PC-9 (cell line): ENCODE data around the gene EPB41L4A. TPM values are rescaled to one million over a fixed set of nuclear protein-coding genes. Genes with fewer than 3 reads are reported as not detected.

Experiments used
- BruUV-seq: library from RNA; stranded (reverse); fragments of 400-500 nt; replicated peaks from 2 replicates; lab custom pipeline; 2021; lab: Mats Ljungman, UMichigan
- CTCF ChIA-PET: fragments of 300-600 bp; sonication (Branson Sonifier 250); formaldehyde crosslinking; loops from one replicate; lab custom pipeline; 2022; ENCODE audit warnings: antibody characterized with exemption; lab: Charles Lee
- POLR2A ChIA-PET: fragments of 300-600 bp; sonication (Branson Sonifier 250); formaldehyde crosslinking; loops from one replicate; lab custom pipeline; 2022; ENCODE audit warnings: antibody characterized with exemption; ENCODE audit not compliant: unreplicated experiment; lab: Charles Lee
- DNase-seq, 2 experiments: peaks; one replicate each; pipeline versions ENCODE4 v3.0.0 to v3.0.0-alpha.2; 2015 to 2022; ENCODE audit warnings: mixed read lengths in 1 of 2
- H2AFZ ChIP-seq: fragments of 200-600 bp; sonication (generic); 2 replicates; pipeline ENCODE4 v1.8.1; 2017; ENCODE audit warnings: antibody characterized with exemption
- H3F3A ChIP-seq: fragments of 200-600 bp; sonication (generic); 2 replicates; pipeline ENCODE4 v1.8.1; 2017; ENCODE audit warnings: antibody characterized with exemption, mild to moderate bottlenecking, low read depth; ENCODE audit not compliant: insufficient read depth
- H3K27ac ChIP-seq: fragments of 200-600 bp; sonication (generic); 2 replicates; pipeline ENCODE4 v1.6.1; 2016; ENCODE audit warnings: mixed run types
- H3K27me3 ChIP-seq: fragments of 200-600 bp; sonication (generic); 2 replicates; pipeline ENCODE4 v1.6.1; 2016; ENCODE audit warnings: low read depth, mixed run types; ENCODE audit not compliant: insufficient read depth
- H3K36me3 ChIP-seq: fragments of 200-600 bp; sonication (generic); 2 replicates; pipeline ENCODE4 v1.6.1; 2016; ENCODE audit warnings: low read depth, mixed run types
- H3K4me1 ChIP-seq: fragments of 200-600 bp; sonication (generic); replicated peaks from 2 replicates; pipeline ENCODE4 v1.6.1; 2016; ENCODE audit warnings: mixed run types; ENCODE audit not compliant: insufficient read depth
- H3K4me2 ChIP-seq: fragments of 200-600 bp; sonication (generic); 2 replicates; pipeline ENCODE4 v1.6.1; 2017; ENCODE audit warnings: mixed run types
- H3K4me3 ChIP-seq: fragments of 200-600 bp; sonication (generic); 2 replicates; pipeline ENCODE4 v1.6.1; 2016; ENCODE audit warnings: mixed run types
- H3K79me2 ChIP-seq: fragments of 200-600 bp; sonication (generic); 2 replicates; pipeline ENCODE4 v1.6.1; 2017; ENCODE audit warnings: low read depth, mixed run types
- H3K9me2 ChIP-seq: fragments of 200-600 bp; sonication (generic); 2 replicates; pipeline ENCODE4 v1.8.1; 2017; ENCODE audit warnings: mild to moderate bottlenecking; ENCODE audit not compliant: insufficient read depth
- H3K9me3 ChIP-seq: fragments of 200-600 bp; sonication (generic); 2 replicates; pipeline ENCODE4 v1.8.1; 2016; ENCODE audit warnings: low read depth; ENCODE audit not compliant: insufficient read depth
- H4K20me1 ChIP-seq: fragments of 200-600 bp; sonication (generic); 2 replicates; pipeline ENCODE4 v1.8.1; 2017; ENCODE audit not compliant: insufficient read depth
- EZH2 ChIP-seq: fragments of 200-600 bp; sonication (generic); IDR thresholded peaks from 2 replicates; pipeline ENCODE4 v1.8.0; 2017; ENCODE audit warnings: antibody characterized with exemption, low read depth
- intact Hi-C: fragments of 100-400 bp; cut with micrococcal nuclease; formaldehyde crosslinking; loops from one replicate; pipeline ENCODE4 v1.10.0; 2022; ENCODE audit not compliant: unreplicated experiment
- total RNA-seq: library from RNA; stranded (reverse); gene quantifications from 2 replicates; pipeline ENCODE4 v1.2.3, GENCODE V29; 2021
- TF ChIP-seq, protein P1 (sequence below): fragments of 200-600 bp; sonication (generic); conservative IDR thresholded peaks from 2 replicates; pipeline ENCODE4 v1.6.1; 2017; ENCODE audit warnings: mixed run types, antibody characterized with exemption, mild to moderate bottlenecking, moderate library complexity

Gene EPB41L4A
- total RNA-seq, 1 experiment from 2014 or later: 9.4 TPM

- H3K79me2 ChIP-seq: no peaks in the 10 kb centered on the region
- ChIA-PET CTCF (no interaction called here), POLR2A (no interaction called here)
- no peak overlapping the region for H3K4me2 ChIP-seq
- H3K9me3 ChIP-seq: no peaks in the 10 kb centered on the region
- no TSS peak for BruUV-seq
- no peaks in the 10 kb centered on the region for H3F3A ChIP-seq
- intact Hi-C loops: loop anchor here (2.0 kb wide), 1 partner anchor 23 kb away; no protein-coding TSS in a partner anchor
- TF ChIP-seq, protein P1, sequence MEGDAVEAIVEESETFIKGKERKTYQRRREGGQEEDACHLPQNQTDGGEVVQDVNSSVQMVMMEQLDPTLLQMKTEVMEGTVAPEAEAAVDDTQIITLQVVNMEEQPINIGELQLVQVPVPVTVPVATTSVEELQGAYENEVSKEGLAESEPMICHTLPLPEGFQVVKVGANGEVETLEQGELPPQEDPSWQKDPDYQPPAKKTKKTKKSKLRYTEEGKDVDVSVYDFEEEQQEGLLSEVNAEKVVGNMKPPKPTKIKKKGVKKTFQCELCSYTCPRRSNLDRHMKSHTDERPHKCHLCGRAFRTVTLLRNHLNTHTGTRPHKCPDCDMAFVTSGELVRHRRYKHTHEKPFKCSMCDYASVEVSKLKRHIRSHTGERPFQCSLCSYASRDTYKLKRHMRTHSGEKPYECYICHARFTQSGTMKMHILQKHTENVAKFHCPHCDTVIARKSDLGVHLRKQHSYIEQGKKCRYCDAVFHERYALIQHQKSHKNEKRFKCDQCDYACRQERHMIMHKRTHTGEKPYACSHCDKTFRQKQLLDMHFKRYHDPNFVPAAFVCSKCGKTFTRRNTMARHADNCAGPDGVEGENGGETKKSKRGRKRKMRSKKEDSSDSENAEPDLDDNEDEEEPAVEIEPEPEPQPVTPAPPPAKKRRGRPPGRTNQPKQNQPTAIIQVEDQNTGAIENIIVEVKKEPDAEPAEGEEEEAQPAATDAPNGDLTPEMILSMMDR: no peak
- TF ChIP-seq EZH2: no peak
- DNase-seq: no peak
- no peak overlapping the region for H2AFZ ChIP-seq
- H3K36me3 ChIP-seq: no peaks in the 10 kb centered on the region
- no peaks in the 10 kb centered on the region for H4K20me1 ChIP-seq
- H3K4me1 ChIP-seq: 0 out of 2 replicates have a peak, but pooled peaks cover 10% of the 10 kb centered on the region
- H3K27me3 ChIP-seq: no peaks in the 10 kb centered on the region
- H3K4me3 ChIP-seq: no peak overlapping the region
- H3K27ac ChIP-seq: no peak overlapping the region
- no peaks in the 10 kb centered on the region for H3K9me2 ChIP-seq
Observed at GRCh38 chr5:112205846-112206245, 213.2 kb downstream of the EPB41L4A start.

- Histone ChIP-seq H4K20me1 (no peaks in the 10 kb centered on the region), H3K9me3 (no peaks in the 10 kb centered on the region), H3K9me2 (no peaks in the 10 kb centered on the region), H2AFZ (no peak overlapping the region), H3K27ac (no peak overlapping the region), H3K79me2 (no peaks in the 10 kb centered on the region), H3F3A (no peaks in the 10 kb centered on the region), H3K36me3 (no peaks in the 10 kb centered on the region), H3K27me3 (no peaks in the 10 kb centered on the region), H3K4me2 (no peak overlapping the region), H3K4me1 (0 out of 2 replicates have a peak, but pooled peaks cover 10% of the 10 kb centered on the region), H3K4me3 (no peak overlapping the region)
- no peak for DNase-seq
- ChIA-PET POLR2A (no interaction called here), CTCF (no interaction called here)
- no peak for TF ChIP-seq EZH2
- TF ChIP-seq, protein P1: no peak
- BruUV-seq: no TSS peak
- intact Hi-C loops: no loop called here
Observed at GRCh38 chr5:112203229-112203628, 215.8 kb downstream of the EPB41L4A start.

DNA sequence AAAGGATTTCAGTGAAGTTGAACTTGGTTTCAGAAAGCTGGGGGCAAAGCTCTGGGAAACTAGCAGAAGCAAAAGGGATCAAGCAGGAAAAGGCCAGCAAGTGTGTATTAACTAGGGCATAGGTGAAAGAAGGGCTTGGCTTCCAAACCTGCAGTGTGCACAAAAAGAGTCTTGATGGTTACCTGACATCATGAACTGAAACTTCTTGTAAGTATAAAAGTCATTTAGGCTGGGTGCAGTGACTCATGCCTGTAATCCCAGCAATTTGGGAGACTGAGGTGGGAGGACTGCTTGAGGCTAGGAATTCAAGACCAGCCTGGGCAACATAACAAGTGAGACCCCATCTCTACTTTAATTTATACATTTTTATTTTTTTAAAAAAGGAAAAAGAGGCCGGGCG, 216.4 kb downstream of the EPB41L4A start:
- H3K36me3 ChIP-seq: no peaks in the 10 kb centered on the region
- 0 out of 2 replicates have a peak, but pooled peaks cover 10% of the 10 kb centered on the region for H3K4me1 ChIP-seq
- H3K9me3 ChIP-seq: no peaks in the 10 kb centered on the region
- H3K27ac ChIP-seq: no peak overlapping the region
- BruUV-seq: no TSS peak
- intact Hi-C loops: no loop called here
- no peak overlapping the region for H3K4me3 ChIP-seq
- no peaks in the 10 kb centered on the region for H3K79me2 ChIP-seq
- no peak overlapping the region for H2AFZ ChIP-seq
- CTCF ChIA-PET: no interaction called here
- H3K4me2 ChIP-seq: no peak overlapping the region
- H3F3A ChIP-seq: no peaks in the 10 kb centered on the region
- no peak for DNase-seq
- H4K20me1 ChIP-seq: no peaks in the 10 kb centered on the region
- no peaks in the 10 kb centered on the region for H3K9me2 ChIP-seq
- POLR2A ChIA-PET: no interaction called here
- H3K27me3 ChIP-seq: no peaks in the 10 kb centered on the region
- TF ChIP-seq, protein P1: no peak
- no peak for TF ChIP-seq EZH2
